T47D (cell line): ENCODE measurements around the gene FAM222A.

ENCODE experiments used
- DNase-seq, 2 experiments: peaks; one replicate each; pipeline versions ENCODE4 v3.0.0 to v3.0.0-alpha.2; 2011 to 2012; ENCODE audit warnings: low read depth in 1 of 2, low spot score in 1 of 2
- JUND ChIP-seq: IDR thresholded peaks from 2 replicates; pipeline ENCODE4 v1.6.1; 2012; ENCODE audit warnings: low read depth
- in situ Hi-C: cut with HindIII; loops from 2 replicates; pipeline ENCODE4 v1.10.0; 2016; ENCODE audit warnings: low sequenced_read_pairs, low pct_unique_long_range_greater_than_20kb

The FAM222A gene

GRCh38 chr12:109813810-109814416, 100.3 kb downstream of the FAM222A start:
- in situ Hi-C loops = no loop called here
- TF ChIP-seq JUND = no peak
- DNase-seq = no peak

- in situ Hi-C loops = no loop called here
- DNase-seq = no peak
These were observed 101.0 kb downstream of the FAM222A start for GRCh38 chr12:109814600-109815150.

GRCh38 chr12:109815225-109815624, 101.6 kb downstream of the FAM222A start:
- no peak for TF ChIP-seq JUND
- DNase-seq = no peak
- in situ Hi-C loops = no loop called here

More at GRCh38 chr12:109814600-109815150, 101.0 kb downstream of the FAM222A start:
- TF ChIP-seq JUND = no peak

GRCh38 chr12:109815757-109816617, 102.4 kb downstream of the FAM222A start:
- in situ Hi-C loops = no loop called here
- no peak for TF ChIP-seq JUND
- DNase-seq = no peak

GRCh38 chr12:109816870-109817269, 103.2 kb downstream of the FAM222A start:
- in situ Hi-C loops = no loop called here
- DNase-seq = no peak
- TF ChIP-seq JUND = no peak

GRCh38 chr12:109817627-109818231, 104.1 kb downstream of the FAM222A start:
- no peak for DNase-seq
- no peak for TF ChIP-seq JUND
- in situ Hi-C loops = no loop called here

- no peak for DNase-seq
- no peak for TF ChIP-seq JUND
- in situ Hi-C loops = no loop called here
These were observed 104.6 kb downstream of the FAM222A start for GRCh38 chr12:109818253-109818652.

- no peak for TF ChIP-seq JUND
- peak; percentile 90 to 98 for DNase-seq
- in situ Hi-C loops = no loop called here
These were observed 105.4 kb downstream of the FAM222A start for GRCh38 chr12:109818905-109819500.
